ENCODE measurements around the gene CERS2.
A peak's percentile ranks its signal among the peaks of the same experiment; 100 is the strongest.

Gene CERS2

DNA sequence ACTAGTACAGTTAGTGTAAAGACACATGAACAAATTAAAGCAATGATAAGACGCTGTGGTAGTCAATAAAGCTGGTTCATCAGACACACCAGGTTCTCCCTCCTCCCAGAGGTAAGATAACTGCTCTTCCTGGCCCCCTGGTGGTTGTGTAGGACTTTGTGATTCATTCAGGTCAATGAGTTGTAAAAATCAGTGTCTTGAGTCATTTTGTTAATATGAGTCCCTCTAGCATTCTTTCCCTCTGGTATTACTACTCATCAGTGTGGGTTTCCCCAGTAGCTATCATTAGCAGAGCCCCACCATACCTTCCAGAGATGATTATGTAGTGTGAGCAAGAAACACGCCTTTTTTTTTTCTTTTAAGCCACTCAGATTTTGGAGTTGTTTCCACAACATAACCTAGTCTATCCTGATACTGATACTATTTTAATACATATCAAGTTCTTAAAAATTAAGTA is 52.1 kb downstream of the CERS2 start:
- POLR2A ChIA-PET = interaction anchor here (0.6 to 1.1 kb wide), 3 partner anchors 41 to 343 kb away, joined by 3 read pairs; partner anchors contain the start of gene MCL1

DNA sequence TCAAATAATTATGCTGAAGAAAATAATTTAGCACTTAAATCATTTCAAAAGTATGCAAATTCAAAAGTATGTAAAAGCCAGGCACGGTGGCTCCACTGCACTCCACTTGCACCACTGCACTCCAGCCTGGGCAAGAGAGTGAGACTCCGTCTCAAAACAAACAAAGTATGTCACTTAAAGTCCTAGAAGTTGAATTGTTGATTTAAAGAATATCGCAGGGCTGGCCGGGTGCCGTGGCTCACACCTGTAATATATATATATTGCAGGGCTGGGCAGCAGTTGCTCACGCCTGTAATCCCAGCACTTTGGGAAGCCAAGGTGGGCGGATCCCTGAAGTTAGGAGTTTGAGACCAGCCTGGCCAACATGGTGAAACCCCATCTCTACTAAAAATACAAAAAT is 57.2 kb downstream of the CERS2 start:
- TF ChIP-seq, protein P1, sequence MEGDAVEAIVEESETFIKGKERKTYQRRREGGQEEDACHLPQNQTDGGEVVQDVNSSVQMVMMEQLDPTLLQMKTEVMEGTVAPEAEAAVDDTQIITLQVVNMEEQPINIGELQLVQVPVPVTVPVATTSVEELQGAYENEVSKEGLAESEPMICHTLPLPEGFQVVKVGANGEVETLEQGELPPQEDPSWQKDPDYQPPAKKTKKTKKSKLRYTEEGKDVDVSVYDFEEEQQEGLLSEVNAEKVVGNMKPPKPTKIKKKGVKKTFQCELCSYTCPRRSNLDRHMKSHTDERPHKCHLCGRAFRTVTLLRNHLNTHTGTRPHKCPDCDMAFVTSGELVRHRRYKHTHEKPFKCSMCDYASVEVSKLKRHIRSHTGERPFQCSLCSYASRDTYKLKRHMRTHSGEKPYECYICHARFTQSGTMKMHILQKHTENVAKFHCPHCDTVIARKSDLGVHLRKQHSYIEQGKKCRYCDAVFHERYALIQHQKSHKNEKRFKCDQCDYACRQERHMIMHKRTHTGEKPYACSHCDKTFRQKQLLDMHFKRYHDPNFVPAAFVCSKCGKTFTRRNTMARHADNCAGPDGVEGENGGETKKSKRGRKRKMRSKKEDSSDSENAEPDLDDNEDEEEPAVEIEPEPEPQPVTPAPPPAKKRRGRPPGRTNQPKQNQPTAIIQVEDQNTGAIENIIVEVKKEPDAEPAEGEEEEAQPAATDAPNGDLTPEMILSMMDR (IDR thresholded peaks at IDR 0.05; ENCODE audit: insufficient read depth, low read length, missing control alignments) = no peak
- DNase-seq (ENCODE audit: low read depth, low spot score) = no peak
- CTCF ChIA-PET = no interaction called here
- POLR2A ChIA-PET = no interaction called here
- H3K4me3 ChIP-seq (ENCODE audit: low read depth, low read length) = no peak overlapping the region

More for the DNA sequence above, 52.1 kb downstream of the CERS2 start:
- H3K4me3 ChIP-seq (ENCODE audit: low read depth, low read length) = no peak overlapping the region
- TF ChIP-seq, protein P1 (IDR thresholded peaks at IDR 0.05; ENCODE audit: insufficient read depth, low read length, missing control alignments) = peak; percentile 66
- peak; percentile 81 for DNase-seq (ENCODE audit: low read depth, low spot score)
- CTCF ChIA-PET = interaction anchor here (0.6 to 3.9 kb wide), 41 partner anchors 8 to 362 kb away, joined by 3 to 36 read pairs (median 5); partner anchors contain the start of genes ARNT, CTSK and CTXND2
